Natural killer cell (primary cell): ENCODE measurements around the gene INTS1. TPM values are rescaled to one million over a fixed set of nuclear protein-coding genes. Genes with fewer than 3 reads are reported as not detected.

ENCODE experiments used
- ATAC-seq, 3 donors: fragments of 150-1000 bp in 2 of 3; fragments of 200-7000 bp in 1 of 3; cut with Tn5 transposase; 1 replicate in 1 of 3; 2 replicates in 2 of 3; pipeline ENCODE4 v1.10.0; 2021; ENCODE audit warnings: mild to moderate bottlenecking in 2 of 3, moderate library complexity in 2 of 3
- DNase-seq, 2 donors: peaks; one replicate each; pipeline versions ENCODE4 v3.0.0 to v3.0.0-alpha.2; 2013 to 2021; ENCODE audit warnings: mixed read lengths in 1 of 2
- H3K27ac ChIP-seq: one replicate; pipeline ENCODE4 v1.5.1; 2013; ENCODE audit warnings: mild to moderate bottlenecking, low read length
- H3K27me3 ChIP-seq: one replicate; pipeline ENCODE4 v1.6.1; 2013; ENCODE audit warnings: low read length; ENCODE audit not compliant: control insufficient read depth, insufficient read depth
- H3K36me3 ChIP-seq: one replicate; pipeline ENCODE4 v1.6.1; 2013; ENCODE audit warnings: low read length; ENCODE audit not compliant: control insufficient read depth, insufficient read depth
- H3K4me1 ChIP-seq: one replicate; pipeline ENCODE4 v1.6.1; 2013; ENCODE audit warnings: low read length; ENCODE audit not compliant: control insufficient read depth, insufficient read depth
- H3K4me3 ChIP-seq: one replicate; pipeline ENCODE4 v1.5.1; 2013; ENCODE audit warnings: low read length
- H3K9me3 ChIP-seq: one replicate; pipeline ENCODE4 v1.6.1; 2013; ENCODE audit warnings: low read length; ENCODE audit not compliant: control insufficient read depth, insufficient read depth
- H3K27ac Mint-ChIP-seq, 2 donors: one replicate each; pipeline ENCODE4 v1.8.0; 2022; ENCODE audit warnings: mild to moderate bottlenecking in 2 of 2, mixed read lengths in 2 of 2, moderate library complexity in 1 of 2
- H3K27me3 Mint-ChIP-seq, 2 donors: one replicate each; pipeline ENCODE4 v1.8.0; 2022; ENCODE audit warnings: low read depth in 2 of 2, mixed read lengths in 2 of 2
- H3K36me3 Mint-ChIP-seq: one replicate; pipeline ENCODE4 v1.8.0; 2022; ENCODE audit warnings: mixed read lengths
- H3K4me1 Mint-ChIP-seq, 2 donors: one replicate each; pipeline ENCODE4 v1.8.0; 2022; ENCODE audit warnings: mixed read lengths in 2 of 2
- H3K4me3 Mint-ChIP-seq: one replicate; pipeline ENCODE4 v1.8.0; 2022; ENCODE audit warnings: mild to moderate bottlenecking, moderate library complexity, mixed read lengths
- H3K9me3 Mint-ChIP-seq, 2 donors: one replicate each; pipeline ENCODE4 v1.8.0; 2022; ENCODE audit warnings: mixed read lengths in 2 of 2
- WGBS: methylation state at CpG from one replicate; pipeline ENCODE4 v1.1.7; 2013; ENCODE audit warnings: missing lambda C conversion rate; ENCODE audit not compliant: insufficient coverage; 5-methylcytosine and 5-hydroxymethylcytosine counted together
- intact Hi-C: fragments of 100-400 bp; cut with micrococcal nuclease; formaldehyde crosslinking; loops from one replicate; pipeline ENCODE4 v1.14.2; 2022
- total RNA-seq, 4 donors: library from RNA; stranded (reverse); fragments of 120-200 nt in 1 of 4; gene quantifications; one replicate each; pipeline versions ENCODE4 v1.2.3 to v1.2.4, GENCODE V29; 2013 to 2022
- TF ChIP-seq, protein P1 (sequence below): fragments of 200-600 bp; IDR thresholded peaks from one replicate; pipeline ENCODE4 v1.8.0; 2022; ENCODE audit warnings: antibody characterized with exemption

INTS1 gene
- total RNA-seq, 3 donors from 2014 or later (not counting 1 experiment from before 2014, with no cell fraction given), result 92.7 to 115 (median 111) TPM

- ATAC-seq (no peak), DNase-seq (no peak)
- Histone ChIP-seq H3K4me1 (peaks cover 36% of the 10 kb centered on the region), H3K4me3 (peak overlapping the region; percentile 63), H3K36me3 (peaks cover 12% of the 10 kb centered on the region), H3K27ac (no peak overlapping the region), H3K9me3 (no peaks in the 10 kb centered on the region), H3K27me3 (no peaks in the 10 kb centered on the region)
- 37% methylated on average over 24 of the region's 24 CpGs for WGBS
- intact Hi-C loops, result no loop called here
- Mint-ChIP-seq H3K27me3 (peaks cover 3 to 10% of the 10 kb centered on the region in 2 donors), H3K9me3 (no peaks in the 10 kb centered on the region), H3K4me3 (peak overlapping the region; percentile 89), H3K36me3 (no peaks in the 10 kb centered on the region), H3K27ac (peak overlapping the region; percentile 56 to 72), H3K4me1 (peaks cover 27 to 42% of the 10 kb centered on the region in 2 donors)
- TF ChIP-seq, protein P1, sequence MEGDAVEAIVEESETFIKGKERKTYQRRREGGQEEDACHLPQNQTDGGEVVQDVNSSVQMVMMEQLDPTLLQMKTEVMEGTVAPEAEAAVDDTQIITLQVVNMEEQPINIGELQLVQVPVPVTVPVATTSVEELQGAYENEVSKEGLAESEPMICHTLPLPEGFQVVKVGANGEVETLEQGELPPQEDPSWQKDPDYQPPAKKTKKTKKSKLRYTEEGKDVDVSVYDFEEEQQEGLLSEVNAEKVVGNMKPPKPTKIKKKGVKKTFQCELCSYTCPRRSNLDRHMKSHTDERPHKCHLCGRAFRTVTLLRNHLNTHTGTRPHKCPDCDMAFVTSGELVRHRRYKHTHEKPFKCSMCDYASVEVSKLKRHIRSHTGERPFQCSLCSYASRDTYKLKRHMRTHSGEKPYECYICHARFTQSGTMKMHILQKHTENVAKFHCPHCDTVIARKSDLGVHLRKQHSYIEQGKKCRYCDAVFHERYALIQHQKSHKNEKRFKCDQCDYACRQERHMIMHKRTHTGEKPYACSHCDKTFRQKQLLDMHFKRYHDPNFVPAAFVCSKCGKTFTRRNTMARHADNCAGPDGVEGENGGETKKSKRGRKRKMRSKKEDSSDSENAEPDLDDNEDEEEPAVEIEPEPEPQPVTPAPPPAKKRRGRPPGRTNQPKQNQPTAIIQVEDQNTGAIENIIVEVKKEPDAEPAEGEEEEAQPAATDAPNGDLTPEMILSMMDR, result no peak
Measured at GRCh38 chr7:1503390-1503789, 799 bp downstream of the INTS1 start.

GRCh38 chr7:1502845-1503244 lies 1.3 kb downstream of the INTS1 start:
- no peaks in the 10 kb centered on the region for H3K9me3 Mint-ChIP-seq
- no peak overlapping the region for H3K27ac ChIP-seq
- peaks cover 17% of the 10 kb centered on the region for H3K36me3 ChIP-seq
- no peaks in the 10 kb centered on the region for H3K36me3 Mint-ChIP-seq
- no peaks in the 10 kb centered on the region for H3K9me3 ChIP-seq
- peaks cover 27 to 42% of the 10 kb centered on the region in 2 donors for H3K4me1 Mint-ChIP-seq
- peaks cover 0 to 9% of the 10 kb centered on the region in 2 donors for H3K27me3 Mint-ChIP-seq
- intact Hi-C loops, result no loop called here
- peak overlapping the region; percentile 89 for H3K4me3 Mint-ChIP-seq
- H3K4me3 ChIP-seq, result no peak overlapping the region
- H3K27ac Mint-ChIP-seq, result peak overlapping the region; percentile 56 to 72
- no peaks in the 10 kb centered on the region for H3K27me3 ChIP-seq
- WGBS, result 91% methylated on average over 20 of the region's 20 CpGs
- TF ChIP-seq, protein P1, result no peak
- ATAC-seq, result no peak
- DNase-seq, result no peak
- H3K4me1 ChIP-seq, result peaks cover 36% of the 10 kb centered on the region

DNA sequence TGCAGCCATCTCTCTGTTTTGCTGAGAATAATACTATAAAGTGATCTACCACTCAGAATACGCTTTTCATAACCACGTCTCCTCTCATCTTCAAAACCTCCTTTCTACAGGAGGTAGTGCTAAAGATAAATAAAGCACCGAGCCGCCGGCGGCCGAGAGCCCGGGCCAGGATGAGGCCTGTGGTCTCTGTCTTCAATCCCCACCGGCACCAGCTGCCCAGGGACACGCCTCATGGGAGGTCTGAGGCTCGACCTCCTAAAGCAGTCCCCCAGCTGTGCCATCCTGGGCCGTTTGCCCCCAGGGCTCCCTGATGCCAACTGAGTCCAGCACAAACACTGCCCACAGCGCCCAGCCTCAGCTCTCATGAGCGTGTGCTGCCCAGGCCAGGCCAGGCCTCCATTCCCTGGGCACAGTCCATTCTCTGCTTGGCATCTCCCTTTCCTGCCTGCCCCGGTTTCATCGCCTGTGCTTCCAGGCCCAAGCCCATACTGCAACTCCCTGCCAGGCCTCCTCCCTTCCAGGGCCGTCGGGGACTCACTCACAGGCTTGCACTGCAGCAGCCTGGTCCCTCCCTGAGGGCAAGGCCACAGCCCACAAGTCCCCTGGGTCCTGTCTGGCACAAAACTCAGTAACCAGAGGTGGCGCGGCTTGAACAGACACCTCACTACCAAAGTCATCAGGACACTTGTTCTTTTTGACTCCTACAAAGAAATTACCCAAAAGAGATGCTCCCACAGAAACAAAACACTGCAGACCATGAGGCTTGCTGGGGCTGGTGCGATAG lies 2.5 kb downstream of the INTS1 start:
- intact Hi-C loops, result no loop called here

More for the DNA sequence above, 2.5 kb downstream of the INTS1 start:
- peaks cover 27 to 37% of the 10 kb centered on the region in 2 donors for H3K4me1 Mint-ChIP-seq
- H3K9me3 ChIP-seq, result no peaks in the 10 kb centered on the region
- TF ChIP-seq, protein P1, result no peak
- peaks cover 24% of the 10 kb centered on the region for H3K36me3 ChIP-seq
- no peak overlapping the region for H3K27ac ChIP-seq
- ATAC-seq (no peak), DNase-seq (no peak)
- H3K27ac Mint-ChIP-seq, result peak overlapping the region in 1 of 2 donors; percentile 56
- no peak overlapping the region for H3K4me3 ChIP-seq
- peaks cover 32% of the 10 kb centered on the region for H3K4me1 ChIP-seq
- H3K9me3 Mint-ChIP-seq, result no peaks in the 10 kb centered on the region
- no peaks in the 10 kb centered on the region for H3K27me3 ChIP-seq
- H3K4me3 Mint-ChIP-seq, result peak overlapping the region; percentile 89
- peaks cover 0 to 5% of the 10 kb centered on the region in 2 donors for H3K27me3 Mint-ChIP-seq
- no peaks in the 10 kb centered on the region for H3K36me3 Mint-ChIP-seq
- 90% methylated on average over 21 of the region's 21 CpGs for WGBS
